Peyer's patch (tissue), 4 donors: Measurements from ENCODE around the gene DRGX.

ENCODE experiments used
- CTCF ChIP-seq, 6 experiments: fragments of 450-650 bp in 4 of 6; fragments of 200-600 bp in 2 of 6; sonication (generic) in 1 of 6; IDR thresholded peaks; one replicate each; pipeline ENCODE4 v1.5.1; 2017 to 2019; ENCODE audit warnings: antibody characterized with exemption in 6 of 6, mild to moderate bottlenecking in 3 of 6, moderate library complexity in 1 of 6
- POLR2A ChIP-seq, 2 donors: fragments of 450-650 bp; IDR thresholded peaks; one replicate each; pipeline ENCODE4 v1.5.1; 2017; ENCODE audit warnings: antibody characterized with exemption in 2 of 2, mild to moderate bottlenecking in 2 of 2, moderate library complexity in 2 of 2

DNA sequence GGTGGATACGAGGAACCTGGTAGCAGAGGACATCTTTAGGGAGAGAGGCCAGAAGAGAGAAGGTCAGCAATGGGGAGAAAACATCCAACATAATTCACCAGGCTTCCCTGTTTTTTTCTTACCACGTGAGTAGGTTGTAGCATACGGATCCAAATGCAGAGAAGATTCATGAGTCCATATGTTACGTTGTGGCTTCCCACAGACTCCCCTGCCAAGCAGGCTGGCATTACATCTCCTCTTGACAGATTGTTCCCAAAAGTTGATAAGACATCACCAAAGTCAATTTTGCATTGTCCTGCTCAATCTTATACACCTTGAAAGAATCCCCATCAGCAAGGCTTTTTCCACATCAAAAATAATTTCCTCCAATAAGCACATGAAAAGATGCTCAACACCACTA is 39.7 kb downstream of the DRGX start:
- TF ChIP-seq CTCF (IDR thresholded peaks at IDR 0.05) (no peak), POLR2A (IDR thresholded peaks at IDR 0.05) (no peak)
